ENCODE measurements around the gene ZBTB16. TPM values are rescaled to one million over a fixed set of nuclear protein-coding genes. Genes with fewer than 3 reads are reported as not detected.

ZBTB16 gene
- total and polyA plus RNA-seq, 2 donors (not counting 3 experiments of a cell fraction or from before 2014, with no cell fraction given): 9.8 to 20.3 TPM

- intact Hi-C loops (cut with micrococcal nuclease) (no loop called here), dilution Hi-C loops (cut with MboI; ENCODE audit: extremely low pct_ligation_motif_present, low sequenced_read_pairs) (no loop called here)
- H3K4me3 ChIP-seq (replicated peaks in 1 of 3; ENCODE audit: insufficient read depth in 1 of 3, low read depth in 1 of 3, low read length in 3 of 3): no peak overlapping the region
- TF ChIP-seq EZH2 (IDR thresholded peaks at IDR 0.05; ENCODE audit: borderline replicate concordance, low read depth, low read length, severe bottlenecking) (no peak), POLR2AphosphoS5 (IDR thresholded peaks at IDR 0.05; ENCODE audit: insufficient read depth, low read depth, low read length) (no peak), MAX (IDR thresholded peaks at IDR 0.05; ENCODE audit: insufficient read depth, insufficient read length) (no peak), CTCF (IDR thresholded peaks at IDR 0.05; ENCODE audit: extremely low read depth in 1 of 2, insufficient read depth in 1 of 2, low read depth in 1 of 2, low read length in 2 of 2) (no peak), POLR2A (IDR thresholded peaks at IDR 0.05; ENCODE audit: low read depth, low read length) (no peak), MYC (IDR thresholded peaks at IDR 0.05; ENCODE audit: low read depth, low read length) (no peak), GATA2 (IDR thresholded peaks at IDR 0.05; ENCODE audit: insufficient read depth, insufficient read length, low read depth, low read length) (no peak), FOS (IDR thresholded peaks at IDR 0.05; ENCODE audit: borderline replicate concordance, insufficient read depth, low read length) (no peak), JUN (IDR thresholded peaks at IDR 0.05; ENCODE audit: borderline replicate concordance, insufficient read depth, insufficient read length, low read depth) (no peak)
- H3K9ac ChIP-seq (replicated peaks; ENCODE audit: extremely low read depth, insufficient read depth, low read length): no peak overlapping the region
- DNase-seq (ENCODE audit: low read depth, low spot score): no peak
- H3K79me2 ChIP-seq (ENCODE audit: control insufficient read depth, insufficient read depth, low read length): no peaks in the 10 kb centered on the region
- H3K27me3 ChIP-seq (ENCODE audit: control insufficient read depth in 2 of 2, insufficient read depth in 2 of 2, low read length in 2 of 2): no peaks in the 10 kb centered on the region
- H3K4me1 ChIP-seq (ENCODE audit: control insufficient read depth, extremely low read depth, insufficient read depth, low read length): no peaks in the 10 kb centered on the region
- H2AFZ ChIP-seq (ENCODE audit: low read depth, low read length): no peak overlapping the region
- no peak overlapping the region for H3K27ac ChIP-seq (ENCODE audit: insufficient read depth, low read depth, low read length)
- BruUV-seq (replicated peaks): no TSS peak
- H3K9me3 ChIP-seq (replicated peaks; ENCODE audit: control insufficient read depth, insufficient read depth, low read length): no peaks in the 10 kb centered on the region
- no peaks in the 10 kb centered on the region for H4K20me1 ChIP-seq (replicated peaks; ENCODE audit: control insufficient read depth, extremely low read depth, insufficient read depth, low read length)
- no peak overlapping the region for H3K4me2 ChIP-seq (ENCODE audit: insufficient read depth, low read length)
- no peaks in the 10 kb centered on the region for H3K9me1 ChIP-seq (replicated peaks; ENCODE audit: control insufficient read depth, extremely low read depth, insufficient read depth, low read length)
- ChIA-PET CTCF (interaction anchor here (1.7 to 2.0 kb wide), 2 partner anchors 10 to 72 kb away, joined by 6 read pairs; no protein-coding TSS in a partner anchor), POLR2A (no interaction called here)
- peaks cover 0 to 13% of the 10 kb centered on the region in 2 experiments for H3K36me3 ChIP-seq (ENCODE audit: control insufficient read depth in 2 of 2, extremely low read depth in 1 of 2, insufficient read depth in 2 of 2, low read length in 2 of 2)
- FAIRE-seq: no peak
Measured at GRCh38 chr11:114188851-114189570, 129.5 kb downstream of the ZBTB16 start.

Measured in endothelial cell of umbilical vein (primary cell).